Body of pancreas (tissue), 4 donors: ENCODE data around the gene SLC29A3.

Experiments
- CTCF ChIP-seq, 7 experiments: fragments of 450-650 bp in 4 of 7; fragments of 200-600 bp in 3 of 7; sonication (generic) in 3 of 7; IDR thresholded peaks; one replicate each; pipeline ENCODE4 v1.5.1; 2016 to 2019; ENCODE audit warnings: antibody characterized with exemption in 7 of 7
- POLR2A ChIP-seq, 3 donors: fragments of 450-650 bp; IDR thresholded peaks; one replicate each; pipeline ENCODE4 v1.6.1; 2016; ENCODE audit warnings: antibody characterized with exemption in 3 of 3, mild to moderate bottlenecking in 2 of 3

DNA sequence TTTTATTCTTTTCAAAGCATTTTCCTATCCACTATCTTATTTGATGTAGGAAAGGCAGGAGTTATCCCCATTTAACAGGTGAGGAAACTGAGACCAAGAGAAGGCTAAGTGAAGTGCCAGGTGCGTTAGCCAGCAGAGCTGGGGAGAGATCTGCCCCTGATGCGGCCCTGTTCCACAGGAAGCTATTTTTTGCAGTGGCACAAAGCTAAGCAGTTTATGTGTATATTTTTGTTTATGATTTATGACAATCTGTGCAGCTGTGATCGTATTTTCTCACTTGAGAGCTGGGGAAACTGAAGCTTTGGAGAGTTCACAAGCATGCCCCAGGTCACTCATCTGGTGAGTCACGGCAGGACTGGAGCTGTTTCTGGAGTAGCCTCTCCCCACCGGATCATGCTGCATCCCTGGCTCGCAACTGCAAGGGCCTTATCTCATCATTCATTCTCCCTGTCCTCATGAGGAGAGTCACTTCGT, 38.8 kb downstream of the SLC29A3 start:
- TF ChIP-seq CTCF (IDR thresholded peaks at IDR 0.05) (no peak), POLR2A (IDR thresholded peaks at IDR 0.05) (no peak)
